ENCODE results near the gene REL.

The REL gene

DNA sequence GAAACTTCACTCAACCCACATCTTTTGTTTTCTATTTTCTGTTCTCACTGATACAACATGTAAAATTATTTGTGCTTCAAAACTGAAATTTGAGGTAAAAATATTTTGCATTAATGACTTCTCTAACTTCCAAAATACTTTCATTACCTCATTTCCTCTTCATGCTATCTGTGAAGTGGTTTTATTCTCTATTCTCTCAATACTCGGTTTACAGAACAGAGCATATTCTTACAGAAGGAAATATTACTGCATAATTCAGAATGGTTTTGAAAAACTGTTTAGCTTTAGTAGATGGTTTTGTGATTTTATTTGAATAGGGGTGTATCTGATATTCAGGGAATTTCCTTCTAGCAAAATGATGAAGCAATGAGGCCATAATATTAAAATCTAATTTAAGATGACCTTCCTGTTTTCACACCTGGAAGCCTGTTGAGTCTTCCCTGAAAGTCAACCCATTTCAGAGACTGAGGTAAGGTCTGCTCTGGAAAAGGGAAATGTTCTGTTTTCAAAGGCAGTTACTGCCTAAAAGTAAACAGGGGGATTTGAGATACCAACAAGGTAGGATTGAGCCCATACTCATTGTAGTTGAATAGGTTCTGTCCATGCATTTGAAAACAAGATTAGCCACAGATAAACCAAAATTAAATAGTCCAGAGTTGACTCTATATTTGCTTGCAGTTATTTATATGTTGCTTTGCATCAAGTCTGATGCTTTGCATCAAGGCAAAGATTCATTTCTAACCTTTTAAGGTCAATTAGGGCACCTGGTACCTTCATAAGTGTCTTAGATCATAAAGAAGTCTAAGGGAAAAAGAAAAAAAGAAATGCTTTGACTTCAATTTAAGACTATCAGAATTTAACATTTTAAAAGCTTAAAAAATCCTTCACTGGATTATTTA, 85.4 kb downstream of the REL start:
- DNase-seq: no peak

DNA sequence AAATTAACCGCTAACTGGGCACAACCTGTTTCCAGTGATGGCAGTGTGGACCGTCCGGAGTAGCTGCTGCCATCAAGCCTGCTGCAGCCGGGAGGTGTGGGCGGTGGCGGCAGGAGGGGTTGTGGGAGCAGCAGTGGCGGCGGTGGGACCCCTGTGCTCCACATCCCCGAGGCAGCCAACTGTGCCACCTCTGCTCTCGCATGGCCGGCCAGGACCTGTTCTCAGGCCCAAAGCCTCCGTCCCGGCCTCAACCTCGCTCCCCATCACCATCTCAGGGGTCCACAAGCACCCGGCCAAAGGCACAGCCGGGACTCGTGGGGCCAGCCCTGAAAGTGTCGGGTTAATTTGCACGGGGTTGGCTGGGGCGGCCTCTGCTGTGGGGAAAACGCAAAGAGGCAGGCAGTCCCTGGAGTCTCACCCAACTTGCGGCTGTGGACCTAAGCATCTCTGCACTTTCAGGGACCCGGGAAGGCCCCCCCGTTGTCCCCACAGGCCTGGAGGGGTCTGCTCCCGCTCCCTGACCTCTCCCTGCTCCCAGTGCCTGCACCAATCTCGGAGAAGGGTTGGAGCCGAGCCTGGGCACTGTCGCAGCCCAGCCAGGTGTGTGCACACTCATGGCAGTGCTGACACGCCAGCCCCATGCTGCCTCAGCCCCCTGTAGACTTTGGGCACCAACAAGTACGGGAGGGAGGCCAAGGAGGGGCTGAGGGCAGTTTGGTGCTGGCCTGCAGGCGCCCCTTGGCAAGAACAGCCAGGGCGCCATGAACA, 91.7 kb downstream of the REL start:
- no peak for DNase-seq

DNA sequence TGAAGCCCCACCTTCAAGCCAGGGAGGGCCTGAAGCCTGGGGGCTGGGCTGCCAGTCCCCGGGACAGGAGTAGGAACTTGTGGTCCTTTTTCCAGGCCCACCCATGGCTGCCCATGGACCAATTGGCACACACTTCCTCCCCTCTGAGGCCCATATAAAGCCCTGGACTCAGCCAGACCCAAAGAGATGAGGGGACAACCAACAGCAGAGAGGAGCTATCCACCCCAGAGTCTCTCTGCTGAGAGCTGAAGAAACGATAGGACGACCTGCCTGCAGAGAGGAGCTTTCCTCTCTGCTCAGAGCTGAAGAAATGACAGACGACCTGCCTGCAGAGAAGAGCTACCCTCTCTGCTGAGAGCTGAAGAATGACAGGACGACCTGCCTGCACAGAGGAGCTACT, 92.3 kb downstream of the REL start:
- no peak for DNase-seq

DNA sequence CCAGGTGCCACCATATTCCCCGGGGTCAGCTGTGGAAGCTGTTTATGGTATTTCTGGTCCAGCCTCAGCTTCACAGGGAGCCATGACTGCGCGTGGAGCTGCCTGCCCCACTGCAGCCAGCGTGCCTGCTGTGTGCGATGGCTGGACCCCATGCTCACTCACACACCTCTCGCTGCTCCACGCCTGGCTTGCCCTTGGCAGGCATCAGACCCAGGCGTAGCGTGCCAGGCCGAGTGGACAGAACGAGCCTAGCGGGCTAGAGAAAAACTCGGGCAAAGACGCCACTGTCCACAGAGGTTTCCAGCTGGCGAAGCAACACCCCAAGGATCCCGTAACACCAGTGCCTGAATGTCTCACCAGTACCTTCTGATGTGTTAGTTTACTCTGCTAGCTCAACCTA, 93.3 kb downstream of the REL start:
- DNase-seq: no peak
